Glutamatergic neuron (in vitro differentiated cells): ENCODE results near the gene BTBD1. TPM values are rescaled to one million over a fixed set of nuclear protein-coding genes. Genes with fewer than 3 reads are reported as not detected.
"Not testable (repeated sequence)": the region's sequence is repeated elsewhere in the genome, so short reads cannot be mapped to it uniquely, and the experiment has no call there.

ENCODE experiments used
- DNase-seq: peaks from one replicate; pipeline ENCODE4 v3.0.0; 2022
- H3K27ac Mint-ChIP-seq: one replicate; pipeline ENCODE4 v1.8.0; 2020; ENCODE audit warnings: mild to moderate bottlenecking, mixed read lengths, inconsistent platforms; ENCODE audit not compliant: unreplicated experiment
- H3K27me3 Mint-ChIP-seq: one replicate; pipeline ENCODE4 v1.8.0; 2020; ENCODE audit warnings: mild to moderate bottlenecking, moderate library complexity, mixed read lengths, inconsistent platforms; ENCODE audit not compliant: unreplicated experiment
- H3K36me3 Mint-ChIP-seq: one replicate; pipeline ENCODE4 v1.8.0; 2020; ENCODE audit warnings: mild to moderate bottlenecking, mixed read lengths, inconsistent platforms; ENCODE audit not compliant: unreplicated experiment
- H3K4me1 Mint-ChIP-seq: one replicate; pipeline ENCODE4 v1.8.0; 2020; ENCODE audit warnings: mild to moderate bottlenecking, low read depth, mixed read lengths, inconsistent platforms; ENCODE audit not compliant: unreplicated experiment
- H3K4me3 Mint-ChIP-seq: one replicate; pipeline ENCODE4 v1.8.0; 2020; ENCODE audit warnings: mild to moderate bottlenecking, mixed read lengths, inconsistent platforms; ENCODE audit not compliant: unreplicated experiment
- H3K9me3 Mint-ChIP-seq: one replicate; pipeline ENCODE4 v1.8.0; 2020; ENCODE audit warnings: mild to moderate bottlenecking, moderate library complexity, mixed read lengths, inconsistent platforms; ENCODE audit not compliant: unreplicated experiment
- CTCF ChIP-seq: fragments of 200-600 bp; sonication (generic); IDR thresholded peaks from one replicate; pipeline ENCODE4 v1.5.0; 2021; ENCODE audit not compliant: partially characterized antibody, unreplicated experiment
- total RNA-seq: library from RNA; stranded (reverse); fragmentation: NEBNext Ultra II Directional; extraction: Animal tissue kit (Norgen Biotek cat#: 25700); gene quantifications from one replicate; pipeline ENCODE4 v1.2.1, GENCODE V29; 2021; ENCODE audit not compliant: unreplicated experiment

The BTBD1 gene
- total RNA-seq, 1 donor from 2014 or later: 41.9 TPM

GRCh38 chr15:83088876-83089275, 21.8 kb upstream of the BTBD1 start:
- Mint-ChIP-seq H3K27me3 (peaks cover 3% of the 10 kb centered on the region), H3K27ac (no peak overlapping the region), H3K4me1 (no peaks in the 10 kb centered on the region), H3K4me3 (no peak overlapping the region), H3K36me3 (peaks cover 7% of the 10 kb centered on the region), H3K9me3 (no peaks in the 10 kb centered on the region)
- no peak for TF ChIP-seq CTCF
- DNase-seq: no peak

- no peak for TF ChIP-seq CTCF
- H3K27me3 Mint-ChIP-seq: no peaks in the 10 kb centered on the region
Measured at GRCh38 chr15:83087576-83087975, 20.5 kb upstream of the BTBD1 start.

GRCh38 chr15:83085864-83086552, 19.0 kb upstream of the BTBD1 start:
- not testable (repeated sequence) for DNase-seq, H3K4me1 Mint-ChIP-seq, H3K9me3 Mint-ChIP-seq, H3K36me3 Mint-ChIP-seq, H3K4me3 Mint-ChIP-seq, H3K27me3 Mint-ChIP-seq, H3K27ac Mint-ChIP-seq

More at GRCh38 chr15:83087576-83087975, 20.5 kb upstream of the BTBD1 start:
- no peak overlapping the region for H3K27ac Mint-ChIP-seq
- H3K4me3 Mint-ChIP-seq: no peak overlapping the region
- no peak for DNase-seq
- peaks cover 7% of the 10 kb centered on the region for H3K36me3 Mint-ChIP-seq
- H3K9me3 Mint-ChIP-seq: no peaks in the 10 kb centered on the region
- H3K4me1 Mint-ChIP-seq: no peaks in the 10 kb centered on the region

- not testable (repeated sequence) for H3K9me3 Mint-ChIP-seq, H3K36me3 Mint-ChIP-seq, H3K27me3 Mint-ChIP-seq, H3K4me3 Mint-ChIP-seq, H3K27ac Mint-ChIP-seq, H3K4me1 Mint-ChIP-seq, DNase-seq
Measured at GRCh38 chr15:83085461-83085860, 18.4 kb upstream of the BTBD1 start.

GRCh38 chr15:83082730-83083386, 15.8 kb upstream of the BTBD1 start:
- no peaks in the 10 kb centered on the region for H3K36me3 Mint-ChIP-seq
- no peak for DNase-seq
- no peaks in the 10 kb centered on the region for H3K9me3 Mint-ChIP-seq
- H3K27me3 Mint-ChIP-seq: peaks cover 2% of the 10 kb centered on the region
- H3K4me3 Mint-ChIP-seq: no peak overlapping the region
- H3K4me1 Mint-ChIP-seq: no peaks in the 10 kb centered on the region
- TF ChIP-seq CTCF: no peak
- H3K27ac Mint-ChIP-seq: no peak overlapping the region
